ENCODE measurements around the gene CXCR6. TPM values are rescaled to one million over a fixed set of nuclear protein-coding genes. Genes with fewer than 3 reads are reported as not detected.

The CXCR6 gene
- total RNA-seq, 1 donor from 2014 or later, result 0.28 TPM

GRCh38 chr3:45949432-45949831 lies 6.2 kb downstream of the CXCR6 start:
- ATAC-seq, result no peak

- ATAC-seq, result no peak
These were observed 6.9 kb downstream of the CXCR6 start for GRCh38 chr3:45950131-45950530.

- ATAC-seq, result peak; percentile 14
These were observed 7.7 kb downstream of the CXCR6 start for GRCh38 chr3:45950686-45951600.

GRCh38 chr3:45951946-45952345 lies 8.7 kb downstream of the CXCR6 start:
- no peak for ATAC-seq

- no peak for ATAC-seq
These were observed 9.2 kb downstream of the CXCR6 start for GRCh38 chr3:45952456-45952855.

- ATAC-seq, result no peak
These were observed 10.3 kb downstream of the CXCR6 start for GRCh38 chr3:45953536-45953935.

- no peak for ATAC-seq
These were observed 11.0 kb downstream of the CXCR6 start for GRCh38 chr3:45954306-45954705.

GRCh38 chr3:45955017-45955647 lies 11.9 kb downstream of the CXCR6 start:
- ATAC-seq, result no peak

- no peak for ATAC-seq
These were observed 12.4 kb downstream of the CXCR6 start for GRCh38 chr3:45955706-45956105.

GRCh38 chr3:45957586-45957985 lies 14.3 kb downstream of the CXCR6 start:
- ATAC-seq, result no peak

GRCh38 chr3:45958321-45958791 lies 15.1 kb downstream of the CXCR6 start:
- no peak for ATAC-seq

GRCh38 chr3:45959201-45959600 lies 15.9 kb downstream of the CXCR6 start:
- ATAC-seq, result no peak

GRCh38 chr3:45960289-45960688 lies 17.0 kb downstream of the CXCR6 start:
- ATAC-seq, result no peak

GRCh38 chr3:45962033-45962432 lies 18.8 kb downstream of the CXCR6 start:
- ATAC-seq, result no peak

GRCh38 chr3:45964139-45964538 lies 20.9 kb downstream of the CXCR6 start:
- no peak for ATAC-seq

- no peak for ATAC-seq
These were observed 22.0 kb downstream of the CXCR6 start for GRCh38 chr3:45965253-45965652.

GRCh38 chr3:45965653-45966052 lies 22.4 kb downstream of the CXCR6 start:
- no peak for ATAC-seq

GRCh38 chr3:45966371-45966791 lies 23.1 kb downstream of the CXCR6 start:
- ATAC-seq, result no peak

- ATAC-seq, result no peak
These were observed 23.8 kb downstream of the CXCR6 start for GRCh38 chr3:45966950-45967640.

GRCh38 chr3:45967724-45968123 lies 24.5 kb downstream of the CXCR6 start:
- ATAC-seq, result no peak

- ATAC-seq, result no peak
These were observed 24.9 kb downstream of the CXCR6 start for GRCh38 chr3:45968149-45968548.

- no peak for ATAC-seq
These were observed 25.4 kb downstream of the CXCR6 start for GRCh38 chr3:45968706-45969105.

GRCh38 chr3:45969116-45969515 lies 25.9 kb downstream of the CXCR6 start:
- ATAC-seq, result no peak
